Stimulated activated CD4-positive, alpha-beta T cell treated with anti-CD3 and anti-CD28 coated beads, Interleukin-12 subunit alpha, Interleukin-12 subunit beta, amount 100 ng/mL, for 4 hours (primary cell): ENCODE data around the gene PRTN3.
"Not testable (repeated sequence)": the region's sequence is repeated elsewhere in the genome, so short reads cannot be mapped to it uniquely, and the experiment has no call there.

Experiments
- DNase-seq: peaks from one replicate; pipeline ENCODE4 v3.0.0-alpha.2; 2020

The PRTN3 gene

GRCh38 chr19:849195-849594, 8.4 kb downstream of the PRTN3 start:
- not testable (repeated sequence) for DNase-seq

- DNase-seq, result no peak
Measured at GRCh38 chr19:850221-850978, 9.6 kb downstream of the PRTN3 start.

GRCh38 chr19:850979-851335, 10.2 kb downstream of the PRTN3 start:
- no peak for DNase-seq

DNA sequence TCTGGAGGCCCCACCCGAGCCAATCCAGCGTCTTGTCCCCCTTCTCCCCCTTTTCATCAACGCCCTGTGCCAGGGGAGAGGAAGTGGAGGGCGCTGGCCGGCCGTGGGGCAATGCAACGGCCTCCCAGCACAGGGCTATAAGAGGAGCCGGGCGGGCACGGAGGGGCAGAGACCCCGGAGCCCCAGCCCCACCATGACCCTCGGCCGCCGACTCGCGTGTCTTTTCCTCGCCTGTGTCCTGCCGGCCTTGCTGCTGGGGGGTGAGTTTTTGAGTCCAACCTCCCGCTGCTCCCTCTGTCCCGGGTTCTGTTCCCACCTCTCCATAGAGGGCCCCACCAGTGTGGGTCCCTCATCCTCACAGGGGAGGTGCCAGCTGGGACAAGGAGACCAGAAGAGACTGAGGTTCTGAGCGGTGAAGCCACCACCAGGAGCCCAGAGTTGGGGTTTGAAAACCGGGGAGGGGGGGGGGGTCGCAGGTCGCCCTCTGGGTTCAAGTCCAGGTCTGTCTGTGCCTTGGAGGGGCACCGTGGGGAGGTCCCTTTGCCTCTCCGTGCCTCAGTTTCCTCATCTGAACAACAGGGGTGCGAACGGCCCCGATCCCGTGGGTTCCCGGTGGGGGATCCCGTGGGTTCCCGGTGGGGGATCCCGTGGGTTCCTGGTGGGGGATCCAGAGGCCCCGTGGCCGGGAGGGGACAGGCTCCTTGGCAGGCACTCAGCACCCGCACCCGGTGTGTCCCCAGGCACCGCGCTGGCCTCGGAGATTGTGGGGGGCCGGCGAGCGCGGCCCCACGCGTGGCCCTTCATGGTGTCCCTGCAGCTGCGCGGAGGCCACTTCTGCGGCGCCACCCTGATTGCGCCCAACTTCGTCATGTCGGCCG, 11.6 kb downstream of the PRTN3 start, which contains the start of gene ELANE:
Gene ELANE (plus strand): TSS at position 168 of the 878 bp plus-strand sequence. CDS start 26 bp downstream, at position 194.
- DNase-seq, result no peak

- DNase-seq, result no peak
Measured at GRCh38 chr19:853014-853585, 12.3 kb downstream of the PRTN3 start.

DNA sequence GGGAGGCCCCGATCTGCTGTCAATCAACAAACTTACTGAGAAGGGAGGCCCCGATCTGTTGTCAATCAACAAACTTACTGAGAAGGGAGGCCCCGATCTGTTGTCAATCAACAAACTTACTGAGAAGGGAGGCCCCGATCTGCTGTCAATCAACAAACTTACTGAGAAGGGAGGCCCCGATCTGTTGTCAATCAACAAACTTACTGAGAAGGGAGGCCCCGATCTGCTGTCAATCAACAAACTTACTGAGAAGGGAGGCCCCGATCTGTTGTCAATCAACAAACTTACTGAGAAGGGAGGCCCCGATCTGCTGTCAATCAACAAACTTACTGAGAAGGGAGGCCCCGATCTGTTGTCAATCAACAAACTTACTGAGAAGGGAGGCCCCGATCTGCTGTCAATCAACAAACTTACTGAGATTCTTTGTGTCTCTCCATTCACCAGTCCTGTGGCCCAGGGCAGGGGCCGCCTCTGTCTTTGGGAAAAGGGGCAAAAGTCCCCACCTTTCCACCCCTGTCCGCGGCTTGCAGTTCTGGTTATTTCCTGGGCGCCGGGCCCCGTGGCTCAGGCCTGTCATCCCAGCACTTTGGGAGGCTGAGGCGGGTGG, 12.9 kb downstream of the PRTN3 start:
- DNase-seq, result not testable (repeated sequence)

DNA sequence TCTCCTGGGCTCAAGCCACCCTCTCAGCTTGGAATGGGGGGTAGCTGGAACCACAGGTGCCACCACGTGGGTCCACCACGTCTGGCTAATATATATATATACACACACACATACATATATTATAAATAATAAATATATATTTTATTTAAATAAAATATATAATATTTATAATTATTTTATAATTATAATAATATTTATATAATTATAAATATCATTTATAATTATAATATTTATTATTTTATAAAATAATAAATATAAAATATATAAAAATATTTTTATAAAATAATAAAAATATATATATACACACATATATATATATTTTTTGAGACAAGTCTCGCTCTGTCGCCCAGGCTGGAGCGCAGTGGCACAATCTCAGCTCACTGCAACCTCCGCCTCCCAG, 13.8 kb downstream of the PRTN3 start:
- no peak for DNase-seq

GRCh38 chr19:855142-855541, 14.3 kb downstream of the PRTN3 start:
- DNase-seq, result no peak

DNA sequence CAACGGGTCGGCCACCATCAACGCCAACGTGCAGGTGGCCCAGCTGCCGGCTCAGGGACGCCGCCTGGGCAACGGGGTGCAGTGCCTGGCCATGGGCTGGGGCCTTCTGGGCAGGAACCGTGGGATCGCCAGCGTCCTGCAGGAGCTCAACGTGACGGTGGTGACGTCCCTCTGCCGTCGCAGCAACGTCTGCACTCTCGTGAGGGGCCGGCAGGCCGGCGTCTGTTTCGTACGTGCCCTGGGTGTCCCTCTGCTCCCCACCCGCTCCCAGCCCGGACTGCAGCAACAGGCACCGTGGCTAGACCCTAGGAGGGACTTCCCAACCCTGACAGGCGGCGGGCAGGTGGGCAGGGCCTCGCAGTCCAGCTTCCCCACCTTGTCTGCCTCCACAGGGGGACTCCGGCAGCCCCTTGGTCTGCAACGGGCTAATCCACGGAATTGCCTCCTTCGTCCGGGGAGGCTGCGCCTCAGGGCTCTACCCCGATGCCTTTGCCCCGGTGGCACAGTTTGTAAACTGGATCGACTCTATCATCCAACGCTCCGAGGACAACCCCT, 14.8 kb downstream of the PRTN3 start:
- no peak for DNase-seq

DNA sequence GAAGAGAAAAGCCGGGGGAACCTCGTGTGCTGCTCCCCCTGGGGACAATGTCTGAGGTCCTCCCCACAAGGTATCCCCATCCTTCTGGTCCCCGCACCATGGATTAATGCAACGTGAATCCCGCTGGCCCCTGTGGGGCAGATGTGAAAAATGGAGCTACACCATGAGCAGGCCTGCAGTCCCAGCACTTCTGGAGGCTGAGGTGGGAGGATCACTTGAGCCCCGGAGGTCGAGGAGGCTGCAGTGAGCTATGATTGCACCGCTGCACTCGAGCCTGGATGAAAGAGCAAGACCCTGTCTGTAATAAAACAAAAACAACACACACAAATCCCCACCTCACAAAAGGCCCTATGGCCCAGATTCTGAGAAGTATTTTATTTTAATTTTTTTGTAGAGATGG, 17.5 kb downstream of the PRTN3 start:
- DNase-seq, result no peak

GRCh38 chr19:858868-859843, 18.4 kb downstream of the PRTN3 start, which contains the start of gene CFD:
TSS of gene CFD (plus strand) at chr19:859664. CDS start at chr19:859690, 26 bp downstream.
- DNase-seq, result no peak

DNA sequence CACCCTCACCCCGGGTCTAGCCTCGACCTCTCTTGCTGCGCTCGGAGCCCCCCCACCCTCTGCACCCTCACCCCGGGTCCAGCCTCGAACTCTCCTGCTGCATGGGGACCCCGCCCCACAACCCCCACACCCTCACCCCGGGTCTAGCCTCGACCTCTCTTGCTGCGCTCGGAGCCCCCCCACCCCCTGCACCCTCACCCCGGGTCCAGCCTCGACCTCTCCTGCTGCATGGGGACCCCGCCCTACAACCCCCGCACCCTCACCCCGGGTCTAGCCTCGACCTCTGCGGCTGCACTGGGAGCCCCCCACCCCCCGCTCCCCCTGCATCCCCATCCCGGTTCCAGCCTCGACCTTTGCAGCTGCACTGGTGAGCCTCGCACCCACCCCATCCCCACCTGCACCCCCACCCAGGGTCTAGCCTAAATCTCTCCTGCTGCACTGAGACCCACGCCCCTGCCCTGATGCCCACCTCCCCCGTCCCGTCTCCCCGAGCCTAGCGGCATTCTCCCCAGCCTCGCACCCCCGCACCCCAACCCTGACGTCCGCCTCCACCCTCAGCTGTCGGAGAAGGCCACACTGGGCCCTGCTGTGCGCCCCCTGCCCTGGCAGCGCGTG, 20.4 kb downstream of the PRTN3 start:
- no peak for DNase-seq

- peak; percentile 65 for DNase-seq
Measured at GRCh38 chr19:861756-862580, 21.2 kb downstream of the PRTN3 start.

- peak; percentile 69 for DNase-seq
Measured at GRCh38 chr19:862581-863314, 21.9 kb downstream of the PRTN3 start.

DNA sequence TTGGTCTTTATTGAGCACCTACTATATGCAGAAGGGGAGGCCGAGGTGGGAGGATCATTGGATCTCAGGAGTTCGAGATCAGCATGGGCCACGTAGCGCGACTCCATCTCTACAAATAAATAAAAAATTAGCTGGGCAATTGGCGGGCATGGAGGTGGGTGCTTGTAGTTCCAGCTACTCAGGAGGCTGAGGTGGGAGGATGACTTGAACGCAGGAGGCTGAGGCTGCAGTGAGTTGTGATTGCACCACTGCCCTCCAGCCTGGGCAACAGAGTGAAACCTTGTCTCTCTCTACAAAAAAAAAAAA, 22.5 kb downstream of the PRTN3 start:
- no peak for DNase-seq

GRCh38 chr19:866769-867300, 26.0 kb downstream of the PRTN3 start:
- DNase-seq, result no peak

DNA sequence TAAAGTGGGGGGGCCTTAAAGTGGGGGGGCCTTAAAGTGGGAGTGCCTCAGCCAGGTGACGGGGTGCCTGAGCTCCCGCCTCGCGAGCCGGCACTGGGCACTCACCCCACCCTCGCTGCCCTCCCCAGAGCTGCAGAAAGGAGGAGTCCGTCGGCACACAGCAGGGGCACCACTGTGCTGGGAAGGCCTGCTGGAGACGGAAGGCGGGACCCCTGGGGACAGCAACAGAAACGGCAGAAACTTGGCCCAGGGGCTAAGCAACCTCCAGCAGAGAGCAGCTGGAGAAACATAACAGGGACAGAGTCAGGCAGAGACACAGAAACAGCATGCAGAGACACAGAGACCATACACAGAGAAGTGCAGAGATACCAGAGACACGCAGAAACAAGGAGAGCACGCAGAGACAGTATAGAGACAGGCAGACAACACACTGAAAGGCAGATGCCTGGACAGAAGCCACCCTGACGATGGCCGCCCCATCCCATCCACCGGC, 26.5 kb downstream of the PRTN3 start:
- no peak for DNase-seq

DNA sequence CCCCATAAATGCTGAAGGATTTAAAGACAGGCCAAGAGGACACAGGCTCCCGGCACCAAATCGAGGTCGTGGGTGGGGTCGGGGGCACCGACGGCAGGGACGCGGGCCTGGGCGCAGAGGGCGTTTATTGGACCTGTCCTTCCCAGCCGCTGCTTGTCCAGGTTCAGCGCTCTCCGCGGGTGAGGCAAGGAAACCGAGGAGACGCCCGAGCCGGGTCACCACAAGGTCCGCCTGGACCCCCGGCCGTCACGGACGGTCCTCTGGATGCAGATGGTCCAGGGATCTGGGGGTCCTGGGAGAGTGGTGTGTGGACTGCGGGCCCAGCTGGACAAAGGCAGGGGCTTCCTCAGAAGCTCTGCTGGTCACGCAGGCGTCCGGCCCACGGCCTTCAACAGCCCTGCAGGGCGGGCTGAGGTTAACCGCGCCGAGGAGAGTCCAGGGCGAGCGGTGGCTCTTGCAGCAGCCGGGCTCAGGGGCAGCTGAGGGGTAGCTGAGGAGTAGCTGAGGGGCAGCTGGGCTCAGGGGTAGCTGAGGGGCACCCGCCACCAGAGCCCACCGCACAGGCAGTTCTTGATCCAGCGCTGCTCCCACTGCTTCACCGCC, 27.2 kb downstream of the PRTN3 start:
- DNase-seq, result no peak
